ENCODE results near the gene DNAJB5.
"Not testable (repeated sequence)": the region's sequence is repeated elsewhere in the genome, so short reads cannot be mapped to it uniquely, and the experiment has no call there.

DNA sequence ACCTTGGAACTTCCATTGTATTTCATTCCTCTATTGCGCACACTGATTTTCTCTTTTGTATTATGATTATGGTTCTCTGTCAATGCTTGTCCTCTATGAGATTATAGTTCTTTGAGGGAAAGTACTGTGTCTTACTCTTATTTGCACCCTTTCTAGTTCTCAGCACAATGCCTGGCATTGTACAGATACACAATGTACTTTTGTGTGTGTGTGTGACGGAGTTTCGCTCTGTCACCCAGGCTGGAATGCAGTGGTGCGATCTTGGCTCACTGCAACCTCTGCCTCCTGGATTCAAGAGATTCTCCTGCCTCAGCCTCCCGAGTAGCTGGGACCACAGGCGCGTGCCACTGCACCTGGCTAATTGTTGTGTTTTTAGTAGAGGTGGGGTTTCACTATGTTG lies 33.5 kb upstream of the DNAJB5 start:
- TF ChIP-seq, protein P1, sequence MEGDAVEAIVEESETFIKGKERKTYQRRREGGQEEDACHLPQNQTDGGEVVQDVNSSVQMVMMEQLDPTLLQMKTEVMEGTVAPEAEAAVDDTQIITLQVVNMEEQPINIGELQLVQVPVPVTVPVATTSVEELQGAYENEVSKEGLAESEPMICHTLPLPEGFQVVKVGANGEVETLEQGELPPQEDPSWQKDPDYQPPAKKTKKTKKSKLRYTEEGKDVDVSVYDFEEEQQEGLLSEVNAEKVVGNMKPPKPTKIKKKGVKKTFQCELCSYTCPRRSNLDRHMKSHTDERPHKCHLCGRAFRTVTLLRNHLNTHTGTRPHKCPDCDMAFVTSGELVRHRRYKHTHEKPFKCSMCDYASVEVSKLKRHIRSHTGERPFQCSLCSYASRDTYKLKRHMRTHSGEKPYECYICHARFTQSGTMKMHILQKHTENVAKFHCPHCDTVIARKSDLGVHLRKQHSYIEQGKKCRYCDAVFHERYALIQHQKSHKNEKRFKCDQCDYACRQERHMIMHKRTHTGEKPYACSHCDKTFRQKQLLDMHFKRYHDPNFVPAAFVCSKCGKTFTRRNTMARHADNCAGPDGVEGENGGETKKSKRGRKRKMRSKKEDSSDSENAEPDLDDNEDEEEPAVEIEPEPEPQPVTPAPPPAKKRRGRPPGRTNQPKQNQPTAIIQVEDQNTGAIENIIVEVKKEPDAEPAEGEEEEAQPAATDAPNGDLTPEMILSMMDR (IDR thresholded peaks at IDR 0.05), result not testable (repeated sequence)
- not testable (repeated sequence) for TF ChIP-seq EP300 (IDR thresholded peaks at IDR 0.05)
